Measurements from ENCODE around the gene PRR23A.

DNA sequence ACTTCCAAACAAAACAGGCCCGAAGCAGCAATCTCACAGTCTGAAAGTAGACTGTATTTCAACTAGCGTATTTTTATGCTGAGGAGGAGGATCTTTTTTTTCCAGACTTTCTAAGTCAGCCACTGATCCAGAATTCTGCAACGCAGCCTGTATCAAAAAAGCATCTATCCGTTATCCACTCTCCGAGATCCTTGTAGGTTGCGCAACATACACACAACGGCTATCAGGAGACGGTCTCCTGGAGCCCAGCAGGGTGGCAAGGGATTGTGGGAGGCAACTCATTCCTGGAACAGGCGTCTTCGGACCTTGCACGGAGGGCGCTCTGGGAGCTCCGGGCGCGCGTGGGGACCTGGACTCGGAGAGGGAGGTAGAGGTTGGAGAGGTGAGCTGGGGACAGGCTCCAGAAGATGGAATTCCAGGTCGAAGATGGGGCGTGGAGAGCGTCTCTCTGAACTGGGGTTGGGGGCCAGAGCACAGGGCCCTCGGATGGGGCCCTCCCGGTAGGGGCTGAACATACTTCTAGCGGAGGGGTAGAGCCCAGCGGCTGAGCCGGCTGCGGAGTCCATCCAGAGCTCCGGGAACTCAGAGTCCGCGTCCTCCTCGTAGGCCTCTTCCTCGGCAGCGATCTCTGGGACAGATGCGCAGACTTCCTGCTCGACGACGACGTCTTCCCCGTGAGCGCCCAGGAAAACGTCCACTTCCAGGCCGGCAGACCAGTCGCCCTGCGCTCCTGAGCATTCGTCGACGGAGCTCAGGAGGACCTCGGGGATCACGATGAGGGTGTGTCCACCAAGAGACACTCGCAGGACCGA is 37.7 kb upstream of the PRR23A start:
- TF ChIP-seq, protein P1, sequence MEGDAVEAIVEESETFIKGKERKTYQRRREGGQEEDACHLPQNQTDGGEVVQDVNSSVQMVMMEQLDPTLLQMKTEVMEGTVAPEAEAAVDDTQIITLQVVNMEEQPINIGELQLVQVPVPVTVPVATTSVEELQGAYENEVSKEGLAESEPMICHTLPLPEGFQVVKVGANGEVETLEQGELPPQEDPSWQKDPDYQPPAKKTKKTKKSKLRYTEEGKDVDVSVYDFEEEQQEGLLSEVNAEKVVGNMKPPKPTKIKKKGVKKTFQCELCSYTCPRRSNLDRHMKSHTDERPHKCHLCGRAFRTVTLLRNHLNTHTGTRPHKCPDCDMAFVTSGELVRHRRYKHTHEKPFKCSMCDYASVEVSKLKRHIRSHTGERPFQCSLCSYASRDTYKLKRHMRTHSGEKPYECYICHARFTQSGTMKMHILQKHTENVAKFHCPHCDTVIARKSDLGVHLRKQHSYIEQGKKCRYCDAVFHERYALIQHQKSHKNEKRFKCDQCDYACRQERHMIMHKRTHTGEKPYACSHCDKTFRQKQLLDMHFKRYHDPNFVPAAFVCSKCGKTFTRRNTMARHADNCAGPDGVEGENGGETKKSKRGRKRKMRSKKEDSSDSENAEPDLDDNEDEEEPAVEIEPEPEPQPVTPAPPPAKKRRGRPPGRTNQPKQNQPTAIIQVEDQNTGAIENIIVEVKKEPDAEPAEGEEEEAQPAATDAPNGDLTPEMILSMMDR (IDR thresholded peaks at IDR 0.05; ENCODE audit: low read depth, low read length, missing input control): no peak
- no peak for TF ChIP-seq JUND (IDR thresholded peaks at IDR 0.05)
- TF ChIP-seq, protein P2, sequence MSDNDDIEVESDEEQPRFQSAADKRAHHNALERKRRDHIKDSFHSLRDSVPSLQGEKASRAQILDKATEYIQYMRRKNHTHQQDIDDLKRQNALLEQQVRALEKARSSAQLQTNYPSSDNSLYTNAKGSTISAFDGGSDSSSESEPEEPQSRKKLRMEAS (IDR thresholded peaks at IDR 0.05): no peak
- no peak for TF ChIP-seq TAF1 (conservative IDR thresholded peaks at IDR 0.05)
- TF ChIP-seq YY1 (IDR thresholded peaks at IDR 0.05): no peak
- TF ChIP-seq EGR1 (IDR thresholded peaks at IDR 0.05; ENCODE audit: low read depth in 2 of 2): no peak
- no peak for TF ChIP-seq RAD21 (IDR thresholded peaks at IDR 0.05)
- TF ChIP-seq, protein P3, sequence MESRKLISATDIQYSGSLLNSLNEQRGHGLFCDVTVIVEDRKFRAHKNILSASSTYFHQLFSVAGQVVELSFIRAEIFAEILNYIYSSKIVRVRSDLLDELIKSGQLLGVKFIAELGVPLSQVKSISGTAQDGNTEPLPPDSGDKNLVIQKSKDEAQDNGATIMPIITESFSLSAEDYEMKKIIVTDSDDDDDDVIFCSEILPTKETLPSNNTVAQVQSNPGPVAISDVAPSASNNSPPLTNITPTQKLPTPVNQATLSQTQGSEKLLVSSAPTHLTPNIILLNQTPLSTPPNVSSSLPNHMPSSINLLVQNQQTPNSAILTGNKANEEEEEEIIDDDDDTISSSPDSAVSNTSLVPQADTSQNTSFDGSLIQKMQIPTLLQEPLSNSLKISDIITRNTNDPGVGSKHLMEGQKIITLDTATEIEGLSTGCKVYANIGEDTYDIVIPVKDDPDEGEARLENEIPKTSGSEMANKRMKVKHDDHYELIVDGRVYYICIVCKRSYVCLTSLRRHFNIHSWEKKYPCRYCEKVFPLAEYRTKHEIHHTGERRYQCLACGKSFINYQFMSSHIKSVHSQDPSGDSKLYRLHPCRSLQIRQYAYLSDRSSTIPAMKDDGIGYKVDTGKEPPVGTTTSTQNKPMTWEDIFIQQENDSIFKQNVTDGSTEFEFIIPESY (IDR thresholded peaks at IDR 0.05): no peak
- TF ChIP-seq, protein P4, sequence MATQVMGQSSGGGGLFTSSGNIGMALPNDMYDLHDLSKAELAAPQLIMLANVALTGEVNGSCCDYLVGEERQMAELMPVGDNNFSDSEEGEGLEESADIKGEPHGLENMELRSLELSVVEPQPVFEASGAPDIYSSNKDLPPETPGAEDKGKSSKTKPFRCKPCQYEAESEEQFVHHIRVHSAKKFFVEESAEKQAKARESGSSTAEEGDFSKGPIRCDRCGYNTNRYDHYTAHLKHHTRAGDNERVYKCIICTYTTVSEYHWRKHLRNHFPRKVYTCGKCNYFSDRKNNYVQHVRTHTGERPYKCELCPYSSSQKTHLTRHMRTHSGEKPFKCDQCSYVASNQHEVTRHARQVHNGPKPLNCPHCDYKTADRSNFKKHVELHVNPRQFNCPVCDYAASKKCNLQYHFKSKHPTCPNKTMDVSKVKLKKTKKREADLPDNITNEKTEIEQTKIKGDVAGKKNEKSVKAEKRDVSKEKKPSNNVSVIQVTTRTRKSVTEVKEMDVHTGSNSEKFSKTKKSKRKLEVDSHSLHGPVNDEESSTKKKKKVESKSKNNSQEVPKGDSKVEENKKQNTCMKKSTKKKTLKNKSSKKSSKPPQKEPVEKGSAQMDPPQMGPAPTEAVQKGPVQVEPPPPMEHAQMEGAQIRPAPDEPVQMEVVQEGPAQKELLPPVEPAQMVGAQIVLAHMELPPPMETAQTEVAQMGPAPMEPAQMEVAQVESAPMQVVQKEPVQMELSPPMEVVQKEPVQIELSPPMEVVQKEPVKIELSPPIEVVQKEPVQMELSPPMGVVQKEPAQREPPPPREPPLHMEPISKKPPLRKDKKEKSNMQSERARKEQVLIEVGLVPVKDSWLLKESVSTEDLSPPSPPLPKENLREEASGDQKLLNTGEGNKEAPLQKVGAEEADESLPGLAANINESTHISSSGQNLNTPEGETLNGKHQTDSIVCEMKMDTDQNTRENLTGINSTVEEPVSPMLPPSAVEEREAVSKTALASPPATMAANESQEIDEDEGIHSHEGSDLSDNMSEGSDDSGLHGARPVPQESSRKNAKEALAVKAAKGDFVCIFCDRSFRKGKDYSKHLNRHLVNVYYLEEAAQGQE (IDR thresholded peaks at IDR 0.05): no peak
- no peak for TF ChIP-seq HNF4G (IDR thresholded peaks at IDR 0.05)
- TF ChIP-seq, protein P5, sequence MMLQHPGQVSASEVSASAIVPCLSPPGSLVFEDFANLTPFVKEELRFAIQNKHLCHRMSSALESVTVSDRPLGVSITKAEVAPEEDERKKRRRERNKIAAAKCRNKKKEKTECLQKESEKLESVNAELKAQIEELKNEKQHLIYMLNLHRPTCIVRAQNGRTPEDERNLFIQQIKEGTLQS (IDR thresholded peaks at IDR 0.05): no peak

Data from liver (tissue), 3 donors.